Neuron (in vitro differentiated cells): ENCODE results near the gene MMS22L.

Experiments
- H2AFZ ChIP-seq: one replicate; pipeline ENCODE4 v1.6.1; 2013; ENCODE audit warnings: low read depth, mild to moderate bottlenecking, inconsistent platforms, low read length, moderate library complexity
- H3K27me3 ChIP-seq: one replicate; pipeline ENCODE4 v1.6.1; 2013; ENCODE audit warnings: low read length; ENCODE audit not compliant: insufficient read depth
- H3K36me3 ChIP-seq: one replicate; pipeline ENCODE4 v1.6.1; 2013; ENCODE audit warnings: low read length; ENCODE audit not compliant: insufficient read depth
- H3K4me1 ChIP-seq: one replicate; pipeline ENCODE4 v1.6.1; 2013; ENCODE audit warnings: low read length; ENCODE audit not compliant: insufficient read depth
- H3K4me3 ChIP-seq: 2 replicates; pipeline ENCODE4 v1.5.1; 2013; ENCODE audit warnings: mild to moderate bottlenecking, low read length, moderate library complexity
- H3K9me3 ChIP-seq: one replicate; pipeline ENCODE4 v1.6.1; 2013; ENCODE audit warnings: low read length

Gene MMS22L

DNA sequence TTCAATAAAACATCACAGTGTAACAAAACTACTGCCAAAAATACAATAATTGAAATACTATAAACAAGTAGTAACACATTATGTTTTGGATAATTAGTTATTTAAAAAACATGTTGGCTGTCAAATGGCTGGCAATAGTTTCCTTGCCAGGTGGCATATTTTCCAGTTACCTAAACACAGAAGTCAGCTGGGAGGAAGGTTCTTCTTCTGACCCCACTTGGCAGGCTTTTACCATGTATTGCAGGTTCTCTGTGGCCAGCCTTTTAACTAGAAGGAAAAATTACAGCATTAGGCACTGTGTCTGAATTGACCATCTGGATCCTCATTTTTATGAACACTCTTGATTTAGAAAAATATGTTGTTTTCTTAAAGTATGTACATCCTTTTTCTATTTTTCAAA, 131.4 kb downstream of the MMS22L start:
- H3K36me3 ChIP-seq, result peaks cover 23% of the 10 kb centered on the region
- no peak overlapping the region for H3K4me3 ChIP-seq
- H3K9me3 ChIP-seq, result peaks cover 2% of the 10 kb centered on the region
- no peak overlapping the region for H2AFZ ChIP-seq
- no peaks in the 10 kb centered on the region for H3K27me3 ChIP-seq
- no peaks in the 10 kb centered on the region for H3K4me1 ChIP-seq

DNA sequence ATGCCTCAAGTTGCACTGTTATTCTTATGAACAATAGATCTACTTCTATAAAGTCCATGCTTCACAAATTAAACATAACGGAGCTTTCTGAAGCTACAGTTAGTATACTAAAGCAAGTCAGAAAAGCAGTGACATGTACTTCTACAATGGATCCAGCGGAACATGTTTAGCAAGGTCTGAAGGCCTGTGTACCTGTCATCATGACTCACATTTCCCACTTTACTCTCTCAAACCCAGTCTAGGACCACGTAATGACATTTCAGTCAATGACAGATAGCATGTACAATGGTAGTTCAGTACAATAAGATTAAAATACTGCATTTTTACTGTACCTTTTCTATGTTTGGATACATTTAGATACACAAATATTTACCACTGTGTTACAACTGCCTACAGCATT, 132.1 kb downstream of the MMS22L start:
- no peaks in the 10 kb centered on the region for H3K27me3 ChIP-seq
- no peak overlapping the region for H3K4me3 ChIP-seq
- H2AFZ ChIP-seq, result no peak overlapping the region
- H3K9me3 ChIP-seq, result no peaks in the 10 kb centered on the region
- H3K4me1 ChIP-seq, result no peaks in the 10 kb centered on the region
- H3K36me3 ChIP-seq, result peaks cover 23% of the 10 kb centered on the region

- Histone ChIP-seq H3K36me3 (peaks cover 29% of the 10 kb centered on the region), H3K9me3 (no peaks in the 10 kb centered on the region), H2AFZ (no peak overlapping the region), H3K27me3 (no peaks in the 10 kb centered on the region), H3K4me3 (no peak overlapping the region), H3K4me1 (peaks cover 11% of the 10 kb centered on the region)
These were observed 135.6 kb downstream of the MMS22L start for GRCh38 chr6:97147421-97147820.

GRCh38 chr6:97145691-97146090, 137.3 kb downstream of the MMS22L start:
- H2AFZ ChIP-seq, result no peak overlapping the region
- H3K27me3 ChIP-seq, result no peaks in the 10 kb centered on the region
- H3K4me3 ChIP-seq, result no peak overlapping the region
- H3K4me1 ChIP-seq, result peaks cover 11% of the 10 kb centered on the region
- no peaks in the 10 kb centered on the region for H3K9me3 ChIP-seq
- peaks cover 19% of the 10 kb centered on the region for H3K36me3 ChIP-seq

- H3K9me3 ChIP-seq, result no peaks in the 10 kb centered on the region
- peaks cover 11% of the 10 kb centered on the region for H3K4me1 ChIP-seq
- no peaks in the 10 kb centered on the region for H3K27me3 ChIP-seq
- H2AFZ ChIP-seq, result no peak overlapping the region
- no peak overlapping the region for H3K4me3 ChIP-seq
- H3K36me3 ChIP-seq, result peaks cover 5% of the 10 kb centered on the region
These were observed 141.3 kb downstream of the MMS22L start for GRCh38 chr6:97141756-97142155.

- no peak overlapping the region for H3K4me3 ChIP-seq
- H3K36me3 ChIP-seq, result no peaks in the 10 kb centered on the region
- H3K9me3 ChIP-seq, result no peaks in the 10 kb centered on the region
- H3K4me1 ChIP-seq, result peaks cover 11% of the 10 kb centered on the region
- no peaks in the 10 kb centered on the region for H3K27me3 ChIP-seq
- no peak overlapping the region for H2AFZ ChIP-seq
These were observed 144.4 kb downstream of the MMS22L start for GRCh38 chr6:97138581-97138980.

DNA sequence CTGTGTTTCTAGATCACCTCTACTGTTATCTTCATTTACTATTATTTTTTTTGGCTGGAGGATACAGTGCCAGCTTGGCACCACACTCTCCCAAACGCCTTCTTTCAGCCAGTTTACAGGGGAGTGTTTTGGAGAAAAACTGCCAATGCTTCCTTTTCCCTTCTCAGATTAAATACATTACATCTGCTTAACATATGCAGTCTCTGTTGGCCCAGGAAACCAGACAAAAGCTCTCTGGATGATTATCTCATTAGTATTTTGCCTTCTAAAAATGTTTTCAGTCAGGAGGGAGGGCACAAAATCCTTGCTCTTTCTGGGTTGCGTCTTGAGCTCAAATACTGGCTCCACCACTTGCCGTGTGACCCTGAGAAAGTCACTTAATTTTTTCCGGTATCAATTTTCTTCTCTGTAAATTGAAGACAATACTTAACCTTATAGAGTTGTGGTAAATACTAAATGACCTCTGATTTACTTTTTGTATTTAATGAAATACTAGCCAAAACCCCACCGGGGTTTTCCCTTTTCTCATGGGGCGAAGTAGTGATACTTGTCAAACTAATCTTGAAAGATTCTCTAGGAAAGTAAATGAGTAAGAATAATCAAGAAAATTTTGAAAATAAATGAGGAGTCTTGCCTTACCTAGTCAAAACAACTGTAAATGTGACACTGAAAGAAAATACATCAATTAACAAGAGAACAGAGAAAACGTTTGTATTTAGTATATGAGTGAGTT, 146.2 kb downstream of the MMS22L start:
- Histone ChIP-seq H3K4me1 (no peaks in the 10 kb centered on the region), H3K4me3 (no peak overlapping the region), H3K9me3 (no peaks in the 10 kb centered on the region), H3K36me3 (no peaks in the 10 kb centered on the region), H3K27me3 (no peaks in the 10 kb centered on the region), H2AFZ (no peak overlapping the region)

- Histone ChIP-seq H3K4me3 (no peak overlapping the region), H3K27me3 (no peaks in the 10 kb centered on the region)
These were observed 149.9 kb downstream of the MMS22L start for GRCh38 chr6:97133067-97133466.

DNA sequence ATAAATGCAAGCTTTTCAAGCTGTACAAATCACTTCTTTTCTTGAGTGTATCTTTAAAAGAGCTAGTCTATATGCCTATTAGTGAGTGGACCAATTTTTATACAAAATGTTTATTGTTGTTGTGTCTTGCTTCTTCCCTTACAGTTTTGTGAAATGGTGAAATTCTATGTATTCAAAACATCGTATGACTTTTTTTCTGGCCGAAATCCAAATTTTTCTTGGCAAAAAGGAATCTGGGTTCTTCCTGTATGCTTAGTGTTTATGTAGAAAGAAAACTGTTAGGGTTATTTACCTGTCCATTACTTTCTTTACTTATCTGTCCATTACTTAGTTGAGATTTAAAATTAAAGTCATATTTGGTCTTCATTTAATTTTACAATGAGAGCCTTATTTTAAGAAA, 153.9 kb downstream of the MMS22L start:
- H3K4me1 ChIP-seq, result no peaks in the 10 kb centered on the region

More at GRCh38 chr6:97133067-97133466, 149.9 kb downstream of the MMS22L start:
- H3K36me3 ChIP-seq, result no peaks in the 10 kb centered on the region
- H2AFZ ChIP-seq, result no peak overlapping the region
- H3K4me1 ChIP-seq, result no peaks in the 10 kb centered on the region
- no peaks in the 10 kb centered on the region for H3K9me3 ChIP-seq

DNA sequence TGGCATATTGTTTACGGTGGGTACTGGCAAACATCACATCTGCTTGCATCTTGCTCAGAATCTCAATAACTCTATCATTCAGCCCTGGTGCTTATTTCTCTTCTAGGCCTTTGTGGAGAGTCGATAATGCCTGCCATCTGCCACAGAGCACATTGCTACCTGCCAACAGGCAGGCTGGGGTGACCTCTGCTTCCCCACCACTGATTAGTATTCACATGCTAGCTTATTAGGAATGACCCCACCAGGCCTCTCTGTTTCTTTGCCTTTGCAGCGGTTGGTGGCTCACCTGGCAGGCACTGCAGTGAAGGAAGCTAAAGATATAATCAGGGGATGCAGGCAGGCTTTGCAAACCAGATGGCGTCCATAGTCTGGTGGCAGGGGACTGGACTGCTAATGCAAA, 154.5 kb downstream of the MMS22L start:
- no peak overlapping the region for H2AFZ ChIP-seq
- H3K27me3 ChIP-seq, result no peaks in the 10 kb centered on the region
- no peaks in the 10 kb centered on the region for H3K9me3 ChIP-seq
- H3K36me3 ChIP-seq, result no peaks in the 10 kb centered on the region
- no peaks in the 10 kb centered on the region for H3K4me1 ChIP-seq
- no peak overlapping the region for H3K4me3 ChIP-seq

More for the DNA sequence above, 153.9 kb downstream of the MMS22L start:
- Histone ChIP-seq H3K36me3 (no peaks in the 10 kb centered on the region), H3K9me3 (no peaks in the 10 kb centered on the region), H3K27me3 (no peaks in the 10 kb centered on the region), H2AFZ (no peak overlapping the region), H3K4me3 (no peak overlapping the region)

DNA sequence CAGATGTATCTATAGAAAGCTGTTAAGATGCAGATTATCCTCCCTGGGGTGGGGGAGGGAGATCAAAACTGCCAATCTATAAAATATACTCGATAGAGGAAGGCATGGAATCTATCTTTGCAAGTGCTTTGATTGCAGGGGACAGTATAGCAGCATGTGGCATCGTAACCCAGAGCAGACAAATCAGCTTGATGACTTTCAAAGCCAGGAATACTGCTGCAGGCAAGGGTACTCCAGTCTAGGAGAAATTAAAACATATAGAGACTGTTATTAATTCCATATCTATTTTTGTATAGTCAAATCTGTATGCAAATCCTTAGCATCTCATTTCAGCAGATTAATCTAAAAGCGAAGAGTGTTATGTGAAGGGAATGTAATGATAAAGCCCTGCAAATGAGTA, 159.4 kb downstream of the MMS22L start:
- no peak overlapping the region for H2AFZ ChIP-seq
- no peaks in the 10 kb centered on the region for H3K36me3 ChIP-seq
- no peak overlapping the region for H3K4me3 ChIP-seq
- no peaks in the 10 kb centered on the region for H3K27me3 ChIP-seq
- H3K4me1 ChIP-seq, result no peaks in the 10 kb centered on the region
- no peaks in the 10 kb centered on the region for H3K9me3 ChIP-seq

GRCh38 chr6:97123112-97123511, 159.9 kb downstream of the MMS22L start:
- Histone ChIP-seq H3K36me3 (no peaks in the 10 kb centered on the region), H3K4me1 (no peaks in the 10 kb centered on the region), H2AFZ (no peak overlapping the region), H3K9me3 (no peaks in the 10 kb centered on the region), H3K4me3 (no peak overlapping the region), H3K27me3 (no peaks in the 10 kb centered on the region)

DNA sequence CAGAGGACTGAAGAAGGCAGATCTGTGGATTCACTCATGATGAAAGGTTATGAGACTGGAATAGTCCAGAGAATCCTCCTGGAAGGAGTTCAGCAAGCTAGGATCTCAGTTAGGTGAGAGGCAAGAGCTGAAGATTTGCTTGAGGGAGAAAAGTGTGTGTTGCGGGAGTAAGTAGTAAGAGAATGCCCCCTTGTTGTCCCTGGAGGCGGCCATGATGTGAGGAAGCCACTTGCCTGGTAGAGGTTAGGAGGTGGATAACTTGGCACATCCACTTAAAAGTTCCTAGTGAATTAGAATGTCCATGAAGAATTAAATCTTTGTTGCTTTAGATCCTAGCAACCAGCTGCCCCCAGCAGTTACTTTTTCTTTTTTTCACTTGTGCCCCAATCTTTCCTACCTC, 162.5 kb downstream of the MMS22L start:
- no peaks in the 10 kb centered on the region for H3K9me3 ChIP-seq
- no peaks in the 10 kb centered on the region for H3K36me3 ChIP-seq
- no peaks in the 10 kb centered on the region for H3K4me1 ChIP-seq
- H3K27me3 ChIP-seq, result no peaks in the 10 kb centered on the region
- no peak overlapping the region for H2AFZ ChIP-seq
- H3K4me3 ChIP-seq, result no peak overlapping the region

- H2AFZ ChIP-seq, result no peak overlapping the region
- H3K36me3 ChIP-seq, result no peaks in the 10 kb centered on the region
- H3K9me3 ChIP-seq, result no peaks in the 10 kb centered on the region
- H3K27me3 ChIP-seq, result no peaks in the 10 kb centered on the region
- no peaks in the 10 kb centered on the region for H3K4me1 ChIP-seq
- no peak overlapping the region for H3K4me3 ChIP-seq
These were observed 168.4 kb downstream of the MMS22L start for GRCh38 chr6:97114645-97115044.
